ENCODE results near the gene HMG20A. TPM values are rescaled to one million over a fixed set of nuclear protein-coding genes. Genes with fewer than 3 reads are reported as not detected.

The HMG20A gene
- total and polyA plus RNA-seq, 2 experiments from 2014 or later = 17.8 to 57.8 TPM

DNA sequence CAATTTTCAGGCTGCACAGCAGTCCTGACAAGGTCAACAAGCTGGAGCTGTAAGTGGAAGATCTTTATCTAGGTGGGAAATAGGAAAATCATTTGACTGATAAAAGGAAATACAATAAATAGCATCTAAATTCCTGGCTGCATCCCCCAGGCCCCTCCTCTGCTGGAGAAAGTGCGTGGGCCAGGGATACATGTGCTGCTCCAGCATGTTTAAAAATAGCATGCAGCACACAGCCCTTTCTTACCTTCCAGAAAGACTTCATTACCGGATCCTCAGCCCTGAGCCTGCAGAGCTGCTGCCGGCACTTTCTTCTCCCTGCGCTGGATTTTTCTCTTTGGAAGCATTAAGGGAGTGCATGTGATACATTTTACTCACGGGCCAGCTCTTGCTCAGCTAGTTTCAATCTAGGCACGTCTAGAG lies 77.3 kb downstream of the HMG20A start:
- peaks cover 44% of the 10 kb centered on the region for H3K4me1 ChIP-seq (ENCODE audit: insufficient read depth)
- no peak for ATAC-seq
- H3K36me3 Mint-ChIP-seq (ENCODE audit: low read depth) = peaks cover 2% of the 10 kb centered on the region; the same call in 1 of the 3 replicates
- no peaks in the 10 kb centered on the region for H3K9me2 ChIP-seq (ENCODE audit: insufficient read depth)
- peaks cover 11% of the 10 kb centered on the region for H3K27me3 Mint-ChIP-seq (ENCODE audit: insufficient read depth, low read depth, poor library complexity)
- H3K27ac ChIP-seq (ENCODE audit: low read depth) = peak overlapping the region; percentile 86; the same call in 1 of the 2 replicates
- peak overlapping the region; percentile 84 for H2AFZ ChIP-seq
- H3K27me3 ChIP-seq (ENCODE audit: insufficient read depth) = no peaks in the 10 kb centered on the region
- H3K36me3 ChIP-seq (ENCODE audit: insufficient read depth) = no peaks in the 10 kb centered on the region
- no peak for DNase-seq (ENCODE audit: low spot score)
- H4K20me1 ChIP-seq (replicated peaks; ENCODE audit: insufficient read depth) = no peaks in the 10 kb centered on the region
- peaks cover 45% of the 10 kb centered on the region for H3K4me1 Mint-ChIP-seq
- TF ChIP-seq STAT1 (IDR thresholded peaks at IDR 0.05; ENCODE audit: unreplicated experiment) = no peak
- TF ChIP-seq, protein P1, sequence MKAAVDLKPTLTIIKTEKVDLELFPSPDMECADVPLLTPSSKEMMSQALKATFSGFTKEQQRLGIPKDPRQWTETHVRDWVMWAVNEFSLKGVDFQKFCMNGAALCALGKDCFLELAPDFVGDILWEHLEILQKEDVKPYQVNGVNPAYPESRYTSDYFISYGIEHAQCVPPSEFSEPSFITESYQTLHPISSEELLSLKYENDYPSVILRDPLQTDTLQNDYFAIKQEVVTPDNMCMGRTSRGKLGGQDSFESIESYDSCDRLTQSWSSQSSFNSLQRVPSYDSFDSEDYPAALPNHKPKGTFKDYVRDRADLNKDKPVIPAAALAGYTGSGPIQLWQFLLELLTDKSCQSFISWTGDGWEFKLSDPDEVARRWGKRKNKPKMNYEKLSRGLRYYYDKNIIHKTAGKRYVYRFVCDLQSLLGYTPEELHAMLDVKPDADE (IDR thresholded peaks at IDR 0.05) = no peak
- TF ChIP-seq NANOG (IDR thresholded peaks at IDR 0.05; ENCODE audit: borderline replicate concordance) = no peak
- no peak for TF ChIP-seq CREB1 (CRISPR knock-in tag; IDR thresholded peaks at IDR 0.05; ENCODE audit: low read depth)
- TF ChIP-seq, protein P2, sequence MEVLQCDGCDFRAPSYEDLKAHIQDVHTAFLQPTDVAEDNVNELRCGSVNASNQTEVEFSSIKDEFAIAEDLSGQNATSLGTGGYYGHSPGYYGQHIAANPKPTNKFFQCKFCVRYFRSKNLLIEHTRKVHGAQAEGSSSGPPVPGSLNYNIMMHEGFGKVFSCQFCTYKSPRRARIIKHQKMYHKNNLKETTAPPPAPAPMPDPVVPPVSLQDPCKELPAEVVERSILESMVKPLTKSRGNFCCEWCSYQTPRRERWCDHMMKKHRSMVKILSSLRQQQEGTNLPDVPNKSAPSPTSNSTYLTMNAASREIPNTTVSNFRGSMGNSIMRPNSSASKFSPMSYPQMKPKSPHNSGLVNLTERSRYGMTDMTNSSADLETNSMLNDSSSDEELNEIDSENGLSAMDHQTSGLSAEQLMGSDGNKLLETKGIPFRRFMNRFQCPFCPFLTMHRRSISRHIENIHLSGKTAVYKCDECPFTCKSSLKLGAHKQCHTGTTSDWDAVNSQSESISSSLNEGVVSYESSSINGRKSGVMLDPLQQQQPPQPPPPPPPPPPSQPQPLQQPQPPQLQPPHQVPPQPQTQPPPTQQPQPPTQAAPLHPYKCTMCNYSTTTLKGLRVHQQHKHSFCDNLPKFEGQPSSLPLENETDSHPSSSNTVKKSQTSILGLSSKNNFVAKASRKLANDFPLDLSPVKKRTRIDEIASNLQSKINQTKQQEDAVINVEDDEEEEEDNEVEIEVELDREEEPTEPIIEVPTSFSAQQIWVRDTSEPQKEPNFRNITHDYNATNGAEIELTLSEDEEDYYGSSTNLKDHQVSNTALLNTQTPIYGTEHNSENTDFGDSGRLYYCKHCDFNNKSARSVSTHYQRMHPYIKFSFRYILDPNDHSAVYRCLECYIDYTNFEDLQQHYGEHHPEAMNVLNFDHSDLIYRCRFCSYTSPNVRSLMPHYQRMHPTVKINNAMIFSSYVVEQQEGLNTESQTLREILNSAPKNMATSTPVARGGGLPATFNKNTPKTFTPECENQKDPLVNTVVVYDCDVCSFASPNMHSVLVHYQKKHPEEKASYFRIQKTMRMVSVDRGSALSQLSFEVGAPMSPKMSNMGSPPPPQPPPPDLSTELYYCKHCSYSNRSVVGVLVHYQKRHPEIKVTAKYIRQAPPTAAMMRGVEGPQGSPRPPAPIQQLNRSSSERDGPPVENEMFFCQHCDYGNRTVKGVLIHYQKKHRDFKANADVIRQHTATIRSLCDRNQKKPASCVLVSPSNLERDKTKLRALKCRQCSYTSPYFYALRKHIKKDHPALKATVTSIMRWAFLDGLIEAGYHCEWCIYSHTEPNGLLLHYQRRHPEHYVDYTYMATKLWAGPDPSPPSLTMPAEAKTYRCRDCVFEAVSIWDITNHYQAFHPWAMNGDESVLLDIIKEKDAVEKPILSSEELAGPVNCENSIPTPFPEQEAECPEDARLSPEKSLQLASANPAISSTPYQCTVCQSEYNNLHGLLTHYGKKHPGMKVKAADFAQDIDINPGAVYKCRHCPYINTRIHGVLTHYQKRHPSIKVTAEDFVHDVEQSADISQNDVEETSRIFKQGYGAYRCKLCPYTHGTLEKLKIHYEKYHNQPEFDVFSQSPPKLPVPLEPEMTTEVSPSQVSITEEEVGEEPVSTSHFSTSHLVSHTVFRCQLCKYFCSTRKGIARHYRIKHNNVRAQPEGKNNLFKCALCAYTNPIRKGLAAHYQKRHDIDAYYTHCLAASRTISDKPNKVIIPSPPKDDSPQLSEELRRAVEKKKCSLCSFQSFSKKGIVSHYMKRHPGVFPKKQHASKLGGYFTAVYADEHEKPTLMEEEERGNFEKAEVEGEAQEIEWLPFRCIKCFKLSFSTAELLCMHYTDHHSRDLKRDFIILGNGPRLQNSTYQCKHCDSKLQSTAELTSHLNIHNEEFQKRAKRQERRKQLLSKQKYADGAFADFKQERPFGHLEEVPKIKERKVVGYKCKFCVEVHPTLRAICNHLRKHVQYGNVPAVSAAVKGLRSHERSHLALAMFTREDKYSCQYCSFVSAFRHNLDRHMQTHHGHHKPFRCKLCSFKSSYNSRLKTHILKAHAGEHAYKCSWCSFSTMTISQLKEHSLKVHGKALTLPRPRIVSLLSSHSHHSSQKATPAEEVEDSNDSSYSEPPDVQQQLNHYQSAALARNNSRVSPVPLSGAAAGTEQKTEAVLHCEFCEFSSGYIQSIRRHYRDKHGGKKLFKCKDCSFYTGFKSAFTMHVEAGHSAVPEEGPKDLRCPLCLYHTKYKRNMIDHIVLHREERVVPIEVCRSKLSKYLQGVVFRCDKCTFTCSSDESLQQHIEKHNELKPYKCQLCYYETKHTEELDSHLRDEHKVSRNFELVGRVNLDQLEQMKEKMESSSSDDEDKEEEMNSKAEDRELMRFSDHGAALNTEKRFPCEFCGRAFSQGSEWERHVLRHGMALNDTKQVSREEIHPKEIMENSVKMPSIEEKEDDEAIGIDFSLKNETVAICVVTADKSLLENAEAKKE (CRISPR knock-in tag; IDR thresholded peaks at IDR 0.05) = no peak
- TF ChIP-seq EZH2 (IDR thresholded peaks at IDR 0.05; ENCODE audit: low read depth, unreplicated experiment) = no peak
- TF ChIP-seq, protein P3, sequence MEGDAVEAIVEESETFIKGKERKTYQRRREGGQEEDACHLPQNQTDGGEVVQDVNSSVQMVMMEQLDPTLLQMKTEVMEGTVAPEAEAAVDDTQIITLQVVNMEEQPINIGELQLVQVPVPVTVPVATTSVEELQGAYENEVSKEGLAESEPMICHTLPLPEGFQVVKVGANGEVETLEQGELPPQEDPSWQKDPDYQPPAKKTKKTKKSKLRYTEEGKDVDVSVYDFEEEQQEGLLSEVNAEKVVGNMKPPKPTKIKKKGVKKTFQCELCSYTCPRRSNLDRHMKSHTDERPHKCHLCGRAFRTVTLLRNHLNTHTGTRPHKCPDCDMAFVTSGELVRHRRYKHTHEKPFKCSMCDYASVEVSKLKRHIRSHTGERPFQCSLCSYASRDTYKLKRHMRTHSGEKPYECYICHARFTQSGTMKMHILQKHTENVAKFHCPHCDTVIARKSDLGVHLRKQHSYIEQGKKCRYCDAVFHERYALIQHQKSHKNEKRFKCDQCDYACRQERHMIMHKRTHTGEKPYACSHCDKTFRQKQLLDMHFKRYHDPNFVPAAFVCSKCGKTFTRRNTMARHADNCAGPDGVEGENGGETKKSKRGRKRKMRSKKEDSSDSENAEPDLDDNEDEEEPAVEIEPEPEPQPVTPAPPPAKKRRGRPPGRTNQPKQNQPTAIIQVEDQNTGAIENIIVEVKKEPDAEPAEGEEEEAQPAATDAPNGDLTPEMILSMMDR (conservative IDR thresholded peaks at IDR 0.05; ENCODE audit: low read depth in 2 of 2) = no peak
- no peak for TF ChIP-seq ZNF114 (CRISPR knock-in tag; IDR thresholded peaks at IDR 0.05)
- no peak for TF ChIP-seq EZH2phosphoT487 (IDR thresholded peaks at IDR 0.05; ENCODE audit: unreplicated experiment)
- TF ChIP-seq, protein P4, sequence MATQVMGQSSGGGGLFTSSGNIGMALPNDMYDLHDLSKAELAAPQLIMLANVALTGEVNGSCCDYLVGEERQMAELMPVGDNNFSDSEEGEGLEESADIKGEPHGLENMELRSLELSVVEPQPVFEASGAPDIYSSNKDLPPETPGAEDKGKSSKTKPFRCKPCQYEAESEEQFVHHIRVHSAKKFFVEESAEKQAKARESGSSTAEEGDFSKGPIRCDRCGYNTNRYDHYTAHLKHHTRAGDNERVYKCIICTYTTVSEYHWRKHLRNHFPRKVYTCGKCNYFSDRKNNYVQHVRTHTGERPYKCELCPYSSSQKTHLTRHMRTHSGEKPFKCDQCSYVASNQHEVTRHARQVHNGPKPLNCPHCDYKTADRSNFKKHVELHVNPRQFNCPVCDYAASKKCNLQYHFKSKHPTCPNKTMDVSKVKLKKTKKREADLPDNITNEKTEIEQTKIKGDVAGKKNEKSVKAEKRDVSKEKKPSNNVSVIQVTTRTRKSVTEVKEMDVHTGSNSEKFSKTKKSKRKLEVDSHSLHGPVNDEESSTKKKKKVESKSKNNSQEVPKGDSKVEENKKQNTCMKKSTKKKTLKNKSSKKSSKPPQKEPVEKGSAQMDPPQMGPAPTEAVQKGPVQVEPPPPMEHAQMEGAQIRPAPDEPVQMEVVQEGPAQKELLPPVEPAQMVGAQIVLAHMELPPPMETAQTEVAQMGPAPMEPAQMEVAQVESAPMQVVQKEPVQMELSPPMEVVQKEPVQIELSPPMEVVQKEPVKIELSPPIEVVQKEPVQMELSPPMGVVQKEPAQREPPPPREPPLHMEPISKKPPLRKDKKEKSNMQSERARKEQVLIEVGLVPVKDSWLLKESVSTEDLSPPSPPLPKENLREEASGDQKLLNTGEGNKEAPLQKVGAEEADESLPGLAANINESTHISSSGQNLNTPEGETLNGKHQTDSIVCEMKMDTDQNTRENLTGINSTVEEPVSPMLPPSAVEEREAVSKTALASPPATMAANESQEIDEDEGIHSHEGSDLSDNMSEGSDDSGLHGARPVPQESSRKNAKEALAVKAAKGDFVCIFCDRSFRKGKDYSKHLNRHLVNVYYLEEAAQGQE (IDR thresholded peaks at IDR 0.05; ENCODE audit: unreplicated experiment) = no peak
- no peak for TF ChIP-seq POLR2AphosphoS5 (IDR thresholded peaks at IDR 0.05; ENCODE audit: low read depth)
- no peak for TF ChIP-seq ZNF331 (CRISPR knock-in tag; IDR thresholded peaks at IDR 0.05; ENCODE audit: low read depth)
- TF ChIP-seq JUNB (IDR thresholded peaks at IDR 0.05; ENCODE audit: unreplicated experiment) = no peak
- H3K4me3 ChIP-seq = no peak overlapping the region
- H3F3A ChIP-seq (replicated peaks; ENCODE audit: low read depth) = peaks cover 3% of the 10 kb centered on the region
- no peak overlapping the region for H3K4me3 Mint-ChIP-seq
- no peak overlapping the region; the same call in 1 of the 2 replicates for H3K27ac Mint-ChIP-seq
- H3K79me2 ChIP-seq (replicated peaks; ENCODE audit: insufficient read depth) = no peaks in the 10 kb centered on the region
- H3K4me2 ChIP-seq = peak overlapping the region; percentile 19
- H3K9me3 Mint-ChIP-seq = no peaks in the 10 kb centered on the region; the same call in 1 of the 3 replicates

All from GM23338 (cell line).